ENCODE data around the gene ELFN2.

ELFN2 gene

DNA sequence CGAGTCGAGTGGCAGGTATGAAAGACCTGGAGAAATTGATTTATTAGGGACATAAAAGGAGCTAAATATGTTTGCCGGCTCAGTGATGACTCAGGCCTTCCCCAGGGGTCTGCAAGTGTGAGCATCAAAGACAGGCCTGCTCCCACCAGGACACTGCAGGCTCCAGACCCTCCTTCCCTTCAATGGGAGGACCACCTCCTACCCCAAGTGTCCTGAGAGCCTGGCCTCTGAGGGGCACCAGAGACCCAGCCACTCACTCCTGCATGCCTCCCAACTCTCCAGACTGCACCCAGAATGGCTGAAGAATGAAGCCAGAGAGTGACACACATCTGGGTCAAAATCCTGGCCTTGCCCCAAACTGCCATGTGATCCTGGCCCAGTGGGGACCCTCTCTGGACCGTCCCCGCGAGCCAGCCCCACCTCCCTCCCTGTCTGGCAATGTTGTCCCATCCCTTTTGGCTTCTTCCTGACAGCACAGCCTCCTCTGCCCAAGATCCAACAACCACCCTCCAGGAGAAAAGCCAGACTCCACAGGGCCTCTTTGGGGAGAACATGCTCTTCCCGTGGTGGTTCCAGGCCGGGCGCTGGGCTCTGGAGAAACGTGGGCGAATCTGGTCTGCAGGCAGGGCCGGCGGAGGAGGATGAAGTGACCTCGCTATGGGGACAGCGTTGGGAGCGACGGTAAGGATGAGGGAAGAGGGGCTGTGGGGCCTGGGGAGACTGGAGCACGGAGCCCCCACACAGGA lies 108.7 kb downstream of the ELFN2 start:
- no peak for DNase-seq (ENCODE audit: low spot score)
- TF ChIP-seq, protein P1, sequence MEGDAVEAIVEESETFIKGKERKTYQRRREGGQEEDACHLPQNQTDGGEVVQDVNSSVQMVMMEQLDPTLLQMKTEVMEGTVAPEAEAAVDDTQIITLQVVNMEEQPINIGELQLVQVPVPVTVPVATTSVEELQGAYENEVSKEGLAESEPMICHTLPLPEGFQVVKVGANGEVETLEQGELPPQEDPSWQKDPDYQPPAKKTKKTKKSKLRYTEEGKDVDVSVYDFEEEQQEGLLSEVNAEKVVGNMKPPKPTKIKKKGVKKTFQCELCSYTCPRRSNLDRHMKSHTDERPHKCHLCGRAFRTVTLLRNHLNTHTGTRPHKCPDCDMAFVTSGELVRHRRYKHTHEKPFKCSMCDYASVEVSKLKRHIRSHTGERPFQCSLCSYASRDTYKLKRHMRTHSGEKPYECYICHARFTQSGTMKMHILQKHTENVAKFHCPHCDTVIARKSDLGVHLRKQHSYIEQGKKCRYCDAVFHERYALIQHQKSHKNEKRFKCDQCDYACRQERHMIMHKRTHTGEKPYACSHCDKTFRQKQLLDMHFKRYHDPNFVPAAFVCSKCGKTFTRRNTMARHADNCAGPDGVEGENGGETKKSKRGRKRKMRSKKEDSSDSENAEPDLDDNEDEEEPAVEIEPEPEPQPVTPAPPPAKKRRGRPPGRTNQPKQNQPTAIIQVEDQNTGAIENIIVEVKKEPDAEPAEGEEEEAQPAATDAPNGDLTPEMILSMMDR (IDR thresholded peaks at IDR 0.05), result no peak
- H3K4me3 ChIP-seq, result no peak overlapping the region
- no peak overlapping the region for H3K27ac ChIP-seq
